ENCODE results near the gene ARL3.
"Not testable (repeated sequence)": the region's sequence is repeated elsewhere in the genome, so short reads cannot be mapped to it uniquely, and the experiment has no call there.

ARL3 gene

DNA sequence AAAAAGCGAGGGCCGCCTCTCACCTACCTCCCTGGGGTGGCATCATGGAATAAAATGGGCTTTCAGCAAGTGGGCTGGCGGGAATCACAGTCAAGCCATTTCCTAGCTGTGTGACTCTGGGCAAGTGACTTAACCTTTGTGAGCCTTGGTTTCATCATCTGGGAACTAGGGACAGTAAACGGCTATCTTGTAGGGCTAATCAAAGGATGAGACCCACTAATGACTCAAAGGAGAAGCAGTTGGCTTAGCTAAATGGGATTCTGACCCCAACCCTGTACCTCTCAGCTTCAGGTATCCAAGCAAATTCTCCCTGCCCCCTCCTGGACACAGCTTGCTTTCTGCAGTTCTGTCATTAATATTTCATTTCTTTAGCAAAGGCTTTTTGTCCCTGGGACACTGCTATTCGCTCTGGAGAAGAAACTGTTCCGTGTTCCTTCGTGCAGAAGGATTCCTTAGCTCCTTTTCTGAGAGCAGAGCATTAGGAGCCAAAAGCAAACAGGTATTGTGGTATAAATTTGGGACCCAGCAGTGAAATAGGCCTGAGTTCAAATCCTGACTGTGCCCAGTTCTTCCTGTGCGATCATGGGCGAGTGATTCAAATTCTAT is 44.0 kb downstream of the ARL3 start:
- DNase-seq, result no peak

DNA sequence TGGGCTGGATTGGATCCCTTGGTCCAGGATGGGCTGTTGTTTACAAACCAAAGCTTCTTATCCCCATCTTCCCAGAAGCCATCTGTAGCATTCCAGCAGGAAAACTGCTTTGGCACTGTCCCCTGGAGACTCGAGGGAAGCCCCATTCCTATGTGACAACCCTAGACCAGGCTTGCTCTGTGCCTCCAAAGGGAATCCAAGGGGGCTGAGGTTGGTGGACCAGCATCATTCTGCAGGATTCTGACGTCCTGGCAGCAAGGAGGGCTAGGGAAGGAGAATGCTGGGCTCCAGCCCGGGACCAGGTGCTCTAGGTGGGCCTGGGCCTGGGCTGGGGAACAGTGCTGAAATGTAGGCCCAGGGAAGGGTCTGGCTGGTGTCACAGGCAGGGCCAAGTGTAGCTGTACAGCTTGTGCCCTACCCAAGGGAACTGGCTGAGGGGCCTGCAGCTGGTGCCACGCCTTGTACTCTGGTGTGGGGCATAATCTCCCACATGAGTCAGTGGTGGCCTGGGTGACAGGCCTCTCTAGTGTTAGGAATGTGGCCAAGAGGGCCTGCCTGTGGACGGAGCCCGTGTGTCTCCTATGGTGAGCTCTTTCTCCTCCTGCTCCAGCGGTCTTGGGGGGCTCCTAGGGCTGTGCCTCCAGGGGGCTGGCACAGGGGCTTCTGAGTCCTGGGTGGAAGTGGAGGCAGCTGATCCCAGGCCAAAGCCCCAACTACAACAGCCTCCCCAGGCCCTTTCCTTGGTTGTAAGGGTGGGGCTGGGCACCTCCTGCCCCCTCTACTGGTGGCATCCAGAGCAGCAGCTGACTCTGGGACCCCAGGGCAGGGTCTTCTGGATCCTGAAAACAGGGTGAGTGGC is 44.8 kb downstream of the ARL3 start:
- DNase-seq, result no peak

DNA sequence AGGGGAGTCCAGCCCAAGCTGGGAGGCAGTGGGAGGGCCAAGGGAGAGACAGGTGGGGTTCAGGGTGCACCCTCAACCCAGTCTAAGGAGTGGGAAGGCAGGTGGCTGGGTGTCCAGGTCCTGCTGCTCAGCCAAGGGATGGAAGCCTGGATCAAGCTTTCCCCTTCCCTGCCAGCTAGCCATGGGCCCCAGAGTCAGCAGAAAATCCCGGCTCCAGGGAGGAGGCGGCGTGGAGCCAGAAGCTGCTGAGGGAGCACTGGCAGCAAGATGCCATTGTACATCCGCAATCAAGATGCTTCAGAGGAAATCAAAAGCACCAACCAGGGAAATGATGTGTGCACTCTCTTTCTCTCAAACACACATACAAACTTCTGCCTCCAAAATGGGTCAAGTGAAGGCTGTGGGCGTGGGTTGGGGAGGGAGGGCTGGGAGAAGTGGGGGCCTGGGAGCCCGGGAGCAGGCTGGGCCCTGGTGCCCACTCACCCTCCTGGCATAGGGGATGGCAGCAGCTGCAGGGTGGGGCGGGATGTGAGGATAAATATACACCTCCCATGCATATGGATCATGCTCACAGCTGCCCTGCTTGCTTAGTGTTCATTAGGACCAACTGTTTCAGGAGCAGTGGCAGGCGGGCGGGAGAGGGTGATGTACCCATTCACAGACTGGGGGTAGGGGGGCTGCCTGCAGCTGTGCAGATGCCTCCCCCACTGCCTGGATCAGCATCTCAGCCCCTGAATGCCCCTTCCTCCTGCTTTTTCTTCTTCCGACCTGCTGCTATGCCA is 45.7 kb downstream of the ARL3 start:
- DNase-seq, result no peak

DNA sequence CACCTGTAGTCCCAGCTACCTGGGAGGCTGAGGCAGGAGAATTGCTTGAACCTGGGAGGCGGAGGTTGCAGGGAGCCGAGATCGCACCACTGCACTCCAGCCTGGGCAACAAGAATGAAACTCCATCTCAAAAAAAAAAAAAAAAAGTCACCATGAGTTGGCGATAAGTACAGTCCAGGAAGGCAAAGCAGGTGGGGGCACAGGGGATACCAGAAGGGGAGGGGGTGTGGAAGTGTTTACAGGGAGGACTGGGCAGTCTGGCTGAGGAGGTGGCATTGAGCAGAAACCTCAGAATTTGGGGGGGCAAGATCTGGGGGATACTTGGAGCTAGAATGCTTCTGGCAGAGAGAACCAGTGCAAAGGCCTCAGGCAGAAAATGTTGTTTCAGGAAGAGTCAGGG is 46.8 kb downstream of the ARL3 start:
- DNase-seq, result not testable (repeated sequence)

DNA sequence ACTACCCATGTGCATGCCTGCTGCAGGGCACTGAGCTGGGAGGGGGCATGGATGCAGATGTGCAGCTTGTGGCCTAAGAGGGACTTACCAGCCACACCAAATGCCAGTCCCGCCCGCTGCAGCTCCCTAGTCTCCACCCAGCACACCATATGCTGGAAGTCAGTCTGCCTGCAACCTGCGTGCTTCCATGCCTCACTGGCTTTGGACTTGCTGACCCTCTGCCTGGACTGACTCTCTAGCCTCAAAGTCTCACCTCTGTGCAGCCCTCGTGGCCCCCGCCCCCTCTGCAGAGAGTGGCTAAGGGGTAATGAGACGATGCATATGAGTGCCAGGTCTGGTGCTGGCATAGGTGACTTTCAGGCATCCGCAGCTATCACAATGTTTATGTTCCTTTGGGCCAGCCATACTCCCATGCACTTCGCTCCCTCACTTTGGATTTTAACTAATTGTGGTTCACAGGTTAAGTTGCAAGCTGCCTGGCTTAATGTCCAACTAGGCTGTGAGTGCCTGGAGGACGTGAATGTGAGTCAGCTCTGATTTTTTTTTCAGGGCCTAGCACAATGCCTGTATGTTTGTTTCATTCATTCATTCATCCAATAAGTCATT is 48.2 kb downstream of the ARL3 start:
- DNase-seq, result no peak

DNA sequence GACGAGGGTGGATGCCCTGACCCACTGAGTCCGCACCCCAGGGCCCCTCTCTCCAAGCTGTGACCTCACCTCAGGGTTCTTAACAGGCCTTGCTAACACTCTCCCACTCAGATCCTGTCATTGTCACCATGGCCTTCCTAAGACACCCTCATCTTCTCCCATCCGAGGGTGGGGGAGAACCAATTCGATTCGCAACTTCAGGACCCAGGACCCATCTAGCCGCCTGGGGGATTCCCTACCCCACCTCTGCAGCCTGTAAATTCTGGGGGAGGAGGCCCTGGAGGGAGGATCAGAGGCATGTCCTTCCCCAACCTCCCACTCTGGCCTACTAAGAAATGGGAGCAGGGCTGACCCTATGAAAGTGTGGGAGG is 52.6 kb downstream of the ARL3 start:
- DNase-seq, result no peak

DNA sequence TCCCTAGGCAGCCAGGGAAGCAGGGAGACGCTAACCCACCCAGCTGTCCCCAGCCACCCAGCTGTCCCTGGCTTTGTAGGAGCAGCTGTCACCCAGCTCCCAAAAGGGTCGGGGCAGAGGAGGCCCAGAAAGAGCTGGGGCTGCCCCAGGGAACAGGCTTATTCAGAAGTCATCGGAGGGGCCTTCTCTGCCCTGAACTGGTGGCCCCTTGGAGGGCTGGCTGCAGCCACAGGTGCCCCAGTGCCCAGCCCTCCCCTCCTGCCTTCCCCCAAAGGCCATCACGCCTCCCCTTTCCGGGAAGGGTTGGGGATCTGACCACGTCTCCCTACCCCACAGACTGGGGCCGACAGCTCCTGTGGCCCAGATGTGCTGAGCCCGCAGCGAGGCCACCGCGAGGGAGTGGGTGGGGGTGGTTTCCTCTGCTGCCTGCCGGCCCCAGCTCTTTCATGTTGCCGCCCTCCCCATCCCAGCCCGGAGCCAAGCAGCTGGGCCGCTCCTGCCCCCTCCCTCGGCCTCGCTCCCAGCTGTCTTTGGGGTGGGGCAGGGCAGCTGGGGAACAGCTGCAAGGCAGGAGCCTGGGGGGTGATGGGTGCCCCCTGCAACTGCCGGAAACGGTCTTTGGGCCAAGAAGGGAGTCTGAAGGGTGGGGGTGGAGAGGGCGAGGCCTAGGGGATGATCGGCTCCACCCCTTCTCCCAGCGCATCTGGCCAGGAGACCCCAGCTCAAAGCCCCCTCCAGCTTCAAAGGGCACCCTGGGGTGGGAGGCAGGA is 53.1 kb downstream of the ARL3 start:
- no peak for DNase-seq

DNA sequence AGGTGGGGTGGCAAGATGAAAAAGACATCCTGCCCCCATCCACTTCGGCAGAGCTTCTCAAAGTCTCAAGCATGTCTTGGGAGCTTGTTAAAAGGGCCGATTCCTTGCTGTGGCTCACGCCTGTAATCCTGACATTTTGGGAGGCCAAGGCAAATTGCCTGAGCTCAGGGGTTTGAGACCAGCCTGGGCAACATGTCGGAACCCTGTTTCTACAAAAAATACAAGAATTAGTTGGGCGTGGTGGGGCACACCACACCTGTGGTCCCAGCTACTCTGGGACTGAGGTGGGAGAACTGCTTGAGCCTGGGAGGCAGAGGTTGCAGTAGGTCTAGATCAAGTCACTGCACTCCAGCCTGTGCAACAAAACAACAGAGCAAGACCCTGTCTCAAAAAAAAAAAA is 55.4 kb downstream of the ARL3 start:
- no peak for DNase-seq

DNA sequence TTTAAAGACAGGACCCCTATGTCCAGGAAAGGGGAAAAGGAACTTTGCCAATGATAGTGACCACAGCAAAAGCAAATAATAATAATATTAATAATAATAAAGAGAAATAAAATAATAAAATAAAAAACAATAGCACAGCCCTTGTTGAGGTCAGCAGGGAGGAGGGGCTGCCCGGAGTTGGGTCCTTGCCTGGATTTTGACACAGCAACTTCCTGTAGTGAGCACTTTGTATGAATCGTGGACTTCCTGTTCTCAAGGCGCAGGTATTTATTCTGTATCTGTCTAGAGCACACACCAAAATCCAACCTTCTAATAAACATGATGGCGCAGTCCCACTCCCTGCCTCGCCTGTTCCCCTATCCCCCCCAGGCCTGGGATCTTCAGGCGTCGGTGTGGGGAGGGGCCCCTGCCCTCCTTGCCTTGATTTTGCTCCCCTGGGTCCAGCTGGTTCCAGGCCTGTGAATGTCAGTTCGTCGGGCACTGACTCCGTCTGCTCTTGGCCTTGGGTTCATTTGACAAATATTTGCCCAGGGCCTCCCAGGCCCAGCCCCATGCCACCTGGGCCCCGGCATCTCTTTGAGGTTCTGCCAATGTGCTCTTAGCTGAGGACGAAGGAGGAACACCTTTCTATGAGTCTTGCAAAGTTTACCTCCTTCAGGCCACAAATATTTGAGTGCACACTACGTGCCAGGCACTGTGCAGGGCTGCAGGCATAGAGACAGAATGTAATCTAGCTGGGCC is 56.0 kb downstream of the ARL3 start:
- DNase-seq, result no peak

DNA sequence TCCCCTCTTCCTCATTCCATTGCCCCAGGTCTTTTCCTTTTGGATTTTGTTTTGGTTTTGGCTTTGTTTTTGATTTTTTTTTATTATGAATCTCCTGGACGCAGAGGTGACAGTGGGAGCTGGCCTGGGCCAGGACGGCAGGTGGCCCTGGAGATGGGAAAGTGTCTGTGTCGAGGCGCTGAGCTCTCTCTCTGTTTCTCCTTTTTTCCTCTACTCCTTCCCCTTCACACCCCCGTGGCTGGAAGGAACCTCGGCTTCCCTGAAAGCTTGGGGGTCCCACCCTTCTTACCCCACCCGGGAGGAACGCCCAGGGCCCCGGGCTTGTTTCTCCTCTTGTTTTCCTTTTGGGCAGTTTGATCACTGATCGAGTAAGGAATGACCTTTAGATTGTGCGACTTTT is 56.7 kb downstream of the ARL3 start:
- DNase-seq, result no peak

DNA sequence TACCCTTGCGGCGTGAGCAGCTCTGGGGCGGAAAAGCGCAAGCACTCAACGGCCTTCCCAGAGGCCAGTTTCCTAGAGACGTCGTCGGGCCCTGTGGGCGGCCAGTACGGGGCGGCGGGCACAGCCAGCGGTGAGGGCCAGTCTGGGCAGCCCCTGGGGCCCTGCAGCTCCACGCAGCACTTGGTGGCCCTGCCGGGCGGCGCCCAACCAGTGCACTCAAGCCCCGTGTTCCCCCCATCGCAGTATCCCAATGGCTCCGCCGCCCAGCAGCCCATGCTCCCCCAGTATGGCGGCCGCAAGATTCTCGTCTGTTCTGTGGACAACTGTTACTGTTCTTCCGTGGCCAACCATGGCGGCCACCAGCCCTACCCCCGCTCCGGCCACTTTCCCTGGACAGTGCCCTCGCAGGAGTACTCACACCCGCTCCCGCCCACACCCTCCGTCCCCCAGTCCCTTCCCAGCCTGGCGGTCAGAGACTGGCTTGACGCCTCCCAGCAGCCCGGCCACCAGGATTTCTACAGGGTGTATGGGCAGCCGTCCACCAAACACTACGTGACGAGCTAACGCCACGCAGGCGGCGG is 57.3 kb downstream of the ARL3 start:
- DNase-seq, result no peak

DNA sequence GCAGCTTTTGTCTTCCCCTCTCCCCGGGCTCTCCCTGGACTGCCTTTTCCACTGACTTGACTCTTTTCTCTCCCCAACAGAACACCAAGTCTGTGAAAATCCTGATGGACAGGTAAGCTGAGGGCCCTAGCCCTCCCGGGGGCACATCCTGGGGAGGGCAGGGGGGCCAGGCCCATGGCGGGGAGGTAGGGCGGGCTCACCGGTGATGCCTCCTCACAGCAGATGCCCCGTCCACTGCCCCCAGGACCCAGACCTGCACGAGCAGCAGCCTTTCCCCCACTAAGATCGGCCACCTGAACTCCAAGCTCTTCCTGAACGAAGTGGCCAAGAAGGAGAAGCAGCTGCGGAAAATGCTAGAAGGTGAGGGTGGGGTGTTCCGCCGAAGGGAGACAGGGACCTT is 58.2 kb downstream of the ARL3 start:
- no peak for DNase-seq

DNA sequence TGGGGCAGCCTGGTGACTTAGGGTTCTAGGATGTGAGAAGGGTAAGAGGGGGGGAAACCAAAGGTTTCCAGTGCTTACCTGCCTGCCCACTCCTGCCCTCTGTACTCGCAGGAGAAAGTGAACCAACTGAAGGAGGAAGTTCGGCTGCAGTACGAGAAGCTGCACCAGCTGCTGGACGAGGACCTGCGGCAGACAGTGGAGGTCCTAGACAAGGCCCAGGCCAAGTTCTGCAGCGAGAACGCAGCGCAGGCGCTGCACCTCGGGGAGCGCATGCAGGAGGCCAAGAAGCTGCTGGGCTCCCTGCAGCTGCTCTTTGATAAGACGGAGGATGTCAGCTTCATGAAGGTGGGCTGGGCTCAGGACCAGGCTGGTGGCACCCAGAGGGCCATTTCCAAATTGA is 59.2 kb downstream of the ARL3 start:
- DNase-seq, result no peak

DNA sequence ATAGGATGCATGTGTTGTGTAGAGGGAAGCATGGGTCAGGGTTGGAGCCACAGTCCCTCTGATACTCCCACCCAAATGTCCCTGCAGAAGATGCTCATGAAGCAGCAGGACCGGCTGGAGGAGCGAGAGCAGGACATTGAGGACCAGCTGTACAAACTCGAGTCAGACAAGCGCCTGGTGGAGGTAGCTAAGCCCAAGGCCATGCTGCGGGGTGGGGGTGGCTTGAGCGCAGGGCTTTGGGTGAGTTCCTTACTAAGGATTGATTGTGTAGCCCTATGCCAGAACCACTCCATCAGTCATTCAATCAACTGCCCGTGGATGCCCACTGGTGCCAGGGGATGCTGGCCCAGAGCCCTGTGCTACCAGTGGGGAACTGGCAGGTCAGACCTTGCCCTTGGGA is 59.6 kb downstream of the ARL3 start:
- DNase-seq, result no peak

DNA sequence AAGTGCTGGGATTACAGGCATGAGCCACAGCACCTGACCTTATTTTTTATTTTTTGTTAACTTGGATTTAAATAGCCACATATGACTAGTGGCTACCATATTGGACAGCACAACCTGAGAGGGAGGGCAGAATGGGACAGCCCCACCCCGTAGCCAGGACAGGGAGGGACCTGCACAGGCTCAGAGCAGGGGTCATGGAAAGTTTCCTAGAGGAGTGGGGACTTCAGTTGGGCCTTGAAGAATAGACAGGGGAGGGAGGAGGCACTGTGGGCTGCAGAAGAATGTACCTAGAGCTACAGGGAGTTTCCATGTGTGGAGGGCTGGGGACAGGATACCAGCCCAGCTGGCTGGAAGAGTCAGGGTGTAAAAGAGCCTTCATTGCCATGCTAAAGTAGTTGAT is 61.1 kb downstream of the ARL3 start:
- no peak for DNase-seq

DNA sequence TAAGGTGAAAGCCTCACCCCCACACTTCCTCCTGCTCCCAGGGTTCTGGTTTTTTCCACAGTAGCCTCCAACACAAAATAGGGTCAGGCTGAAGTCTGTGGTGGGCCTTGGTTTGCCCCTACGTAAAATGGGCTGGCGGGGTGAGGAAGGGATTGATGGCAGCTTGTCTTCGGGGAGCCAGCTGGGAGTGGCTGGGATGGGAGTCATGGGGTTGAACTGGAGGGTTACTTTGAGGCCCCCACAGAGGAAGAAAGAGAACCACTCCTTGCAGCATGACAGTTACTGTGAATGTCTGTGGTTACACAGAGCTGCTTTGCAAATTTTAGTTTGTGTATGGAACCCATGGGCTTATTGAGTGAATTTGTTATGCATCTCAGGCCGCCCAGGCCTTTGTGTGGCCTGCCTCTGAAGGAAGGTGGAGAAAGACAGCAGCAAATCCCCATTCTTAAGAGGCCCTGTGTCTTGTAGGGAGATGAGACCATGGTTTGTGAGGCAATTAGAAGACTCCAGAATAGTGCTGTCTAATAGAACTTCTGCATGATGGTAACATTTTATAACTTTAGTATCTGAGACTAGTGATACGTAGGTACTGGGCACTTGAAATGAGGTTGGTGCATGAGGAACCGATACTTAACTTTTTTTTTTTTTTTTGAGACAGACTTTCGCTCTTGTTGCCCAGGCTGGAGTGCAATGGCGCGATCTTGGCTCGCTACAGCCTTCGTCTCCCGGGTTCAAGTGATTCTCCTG is 61.9 kb downstream of the ARL3 start:
- no peak for DNase-seq

DNA sequence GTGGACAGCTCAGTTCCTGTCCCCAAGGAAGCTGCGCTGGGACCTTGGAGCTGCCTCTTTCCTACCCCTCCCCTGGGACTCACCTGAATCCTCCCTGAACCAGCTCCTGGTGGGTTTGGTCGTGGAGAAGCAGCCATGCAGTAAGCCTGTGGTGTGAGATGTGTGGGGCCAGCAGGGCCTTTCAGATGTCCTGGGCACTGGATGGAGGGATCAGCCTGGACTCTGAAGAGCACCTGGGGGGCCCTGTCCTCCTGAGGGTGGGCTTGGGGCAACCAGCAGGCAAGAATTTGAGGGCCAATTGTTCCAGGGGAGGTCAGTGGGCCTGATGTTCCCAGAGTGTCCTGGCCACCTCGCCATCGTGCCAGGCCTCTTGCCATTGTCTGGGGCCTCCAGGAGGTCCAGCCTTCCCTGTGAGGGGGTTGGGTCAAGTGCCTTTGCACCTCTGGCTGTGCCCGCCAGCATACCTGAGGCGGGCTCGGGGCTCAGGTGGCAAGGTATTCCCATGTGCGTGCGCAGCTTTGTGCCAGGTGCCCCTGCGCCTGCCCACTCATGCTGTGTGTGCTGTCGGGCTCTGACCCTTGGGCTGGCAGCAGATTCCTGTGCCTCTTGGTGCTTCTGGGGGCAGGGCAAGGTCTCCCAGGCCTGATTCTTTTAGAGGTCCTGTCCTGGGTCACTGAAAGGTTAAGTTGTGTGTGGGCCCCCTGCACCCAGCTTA is 62.6 kb downstream of the ARL3 start:
- no peak for DNase-seq

DNA sequence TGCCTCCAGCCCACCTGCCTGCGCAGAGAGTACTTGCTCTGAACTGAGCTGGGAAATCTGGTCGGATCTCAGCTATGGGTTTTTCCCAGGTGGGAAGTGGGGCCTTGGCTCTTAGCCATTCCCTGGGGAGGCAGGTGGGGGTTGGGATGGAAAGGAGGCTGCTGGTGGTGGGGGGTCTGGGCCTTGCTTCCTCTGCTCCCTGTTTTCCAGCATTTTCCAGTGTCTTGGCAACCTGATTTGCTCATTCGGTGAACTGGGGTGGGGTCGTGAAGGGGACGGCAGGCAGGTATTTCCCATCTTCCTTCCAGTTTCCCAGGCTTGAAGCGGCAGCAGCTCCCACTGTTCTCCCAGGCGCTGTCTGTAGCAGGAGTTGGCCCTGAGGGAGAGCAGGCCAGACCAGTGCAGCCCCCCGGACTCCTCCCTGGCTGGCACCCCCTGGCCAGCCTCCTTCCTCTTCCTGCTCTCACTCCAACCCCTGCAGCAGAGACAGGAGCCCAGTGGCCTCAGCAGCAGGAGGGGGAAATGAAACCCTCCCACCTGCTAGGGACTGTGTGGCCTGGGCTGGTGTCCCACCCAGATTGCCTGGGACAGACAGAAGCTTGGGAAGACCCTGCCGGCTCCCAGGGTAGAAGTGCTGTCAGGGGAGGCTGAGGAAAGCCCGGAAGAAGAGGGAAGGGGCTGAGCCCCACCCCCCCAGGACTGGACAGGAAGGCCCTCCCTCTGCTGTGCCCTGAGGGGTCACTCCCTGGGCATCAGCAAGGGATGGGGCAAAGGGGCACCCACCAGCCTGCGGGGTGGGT is 63.3 kb downstream of the ARL3 start:
- DNase-seq, result no peak
